Activated CD8-positive, alpha-beta memory T cell treated with anti-CD3 and anti-CD28 coated beads for 24 hours (primary cell): Measurements from ENCODE around the gene XRN1.
"Not testable (repeated sequence)": the region's sequence is repeated elsewhere in the genome, so short reads cannot be mapped to it uniquely, and the experiment has no call there.

Experiments
- DNase-seq: peaks from one replicate; pipeline ENCODE4 v3.0.0-alpha.2; 2020

The XRN1 gene

GRCh38 chr3:142436951-142437585 is 10.8 kb downstream of the XRN1 start:
- DNase-seq, result no peak

- DNase-seq, result no peak
Measured at GRCh38 chr3:142434503-142434902, 13.3 kb downstream of the XRN1 start.

GRCh38 chr3:142433110-142433509 is 14.7 kb downstream of the XRN1 start:
- DNase-seq, result no peak

- DNase-seq, result no peak
Measured at GRCh38 chr3:142429582-142429981, 18.3 kb downstream of the XRN1 start.

GRCh38 chr3:142424754-142425153 is 23.1 kb downstream of the XRN1 start:
- no peak for DNase-seq

- no peak for DNase-seq
Measured at GRCh38 chr3:142418926-142419592, 28.8 kb downstream of the XRN1 start.

- DNase-seq, result no peak
Measured at GRCh38 chr3:142417302-142417701, 30.5 kb downstream of the XRN1 start.

GRCh38 chr3:142400537-142400936 is 47.3 kb downstream of the XRN1 start:
- DNase-seq, result not testable (repeated sequence)

GRCh38 chr3:142394921-142395622 is 52.8 kb downstream of the XRN1 start:
- no peak for DNase-seq

- no peak for DNase-seq
Measured at GRCh38 chr3:142385078-142385477, 62.8 kb downstream of the XRN1 start.

- DNase-seq, result no peak
Measured at GRCh38 chr3:142374687-142375086, 73.2 kb downstream of the XRN1 start.

GRCh38 chr3:142369576-142369975 is 78.3 kb downstream of the XRN1 start:
- not testable (repeated sequence) for DNase-seq

- no peak for DNase-seq
Measured at GRCh38 chr3:142366434-142366833, 81.4 kb downstream of the XRN1 start.

- no peak for DNase-seq
Measured at GRCh38 chr3:142363936-142364467, 83.8 kb downstream of the XRN1 start.

GRCh38 chr3:142363433-142363832 is 84.4 kb downstream of the XRN1 start:
- not testable (repeated sequence) for DNase-seq

GRCh38 chr3:142359367-142359766 is 88.5 kb downstream of the XRN1 start:
- no peak for DNase-seq

- DNase-seq, result no peak
Measured at GRCh38 chr3:142356818-142357217, 91.0 kb downstream of the XRN1 start.

GRCh38 chr3:142355692-142356091 is 92.1 kb downstream of the XRN1 start:
- no peak for DNase-seq

- DNase-seq, result no peak
Measured at GRCh38 chr3:142354076-142354475, 93.8 kb downstream of the XRN1 start.

- no peak for DNase-seq
Measured at GRCh38 chr3:142353571-142353970, 94.3 kb downstream of the XRN1 start.

GRCh38 chr3:142352698-142353097 is 95.1 kb downstream of the XRN1 start:
- DNase-seq, result not testable (repeated sequence)

GRCh38 chr3:142348460-142348859 is 99.4 kb downstream of the XRN1 start:
- DNase-seq, result no peak

- DNase-seq, result no peak
Measured at GRCh38 chr3:142337994-142338393, 109.8 kb downstream of the XRN1 start.

GRCh38 chr3:142332390-142332789 is 115.4 kb downstream of the XRN1 start:
- DNase-seq, result no peak
